EL (cell line): Measurements from ENCODE around the gene DLEC1.
A peak's percentile ranks its signal among the peaks of the same experiment; 100 is the strongest.
"Not testable (repeated sequence)": the region's sequence is repeated elsewhere in the genome, so short reads cannot be mapped to it uniquely, and the experiment has no call there.

ENCODE experiments used
- DNase-seq: peaks from one replicate; pipeline ENCODE4 v3.0.0-alpha.2; 2016

DLEC1 gene

DNA sequence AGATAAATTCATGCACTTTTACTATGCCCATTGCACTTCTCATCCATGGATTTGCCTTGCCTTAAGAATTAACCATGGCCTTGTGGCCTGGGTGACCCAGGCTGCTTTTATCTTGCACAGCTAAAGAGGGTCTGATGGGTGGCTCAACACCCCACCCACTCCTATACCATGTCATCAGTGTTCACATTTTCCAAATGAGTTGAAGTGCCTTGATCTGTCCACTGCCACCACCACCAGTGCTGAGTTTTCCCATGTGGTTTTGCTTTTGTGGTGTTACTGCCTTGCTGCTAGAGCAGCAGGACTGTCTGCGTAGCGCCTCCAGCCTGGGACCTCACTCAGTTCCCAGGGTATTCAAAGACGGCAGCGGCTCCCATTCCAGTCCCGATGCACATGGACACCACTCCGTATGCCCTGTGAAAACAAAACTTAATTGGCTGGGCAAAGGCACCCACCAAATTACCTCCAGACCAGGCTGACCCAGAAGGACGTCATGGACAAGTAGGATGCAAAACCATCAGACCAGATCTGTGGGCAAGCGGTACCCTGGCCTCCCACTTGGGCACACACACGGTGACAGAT is 83.8 kb downstream of the DLEC1 start:
- no peak for DNase-seq

- no peak for DNase-seq
These were observed 85.5 kb downstream of the DLEC1 start for GRCh38 chr3:38124324-38125122.

GRCh38 chr3:38125305-38126120 is 86.5 kb downstream of the DLEC1 start:
- DNase-seq: no peak

GRCh38 chr3:38126121-38126892 is 87.3 kb downstream of the DLEC1 start:
- DNase-seq: no peak

DNA sequence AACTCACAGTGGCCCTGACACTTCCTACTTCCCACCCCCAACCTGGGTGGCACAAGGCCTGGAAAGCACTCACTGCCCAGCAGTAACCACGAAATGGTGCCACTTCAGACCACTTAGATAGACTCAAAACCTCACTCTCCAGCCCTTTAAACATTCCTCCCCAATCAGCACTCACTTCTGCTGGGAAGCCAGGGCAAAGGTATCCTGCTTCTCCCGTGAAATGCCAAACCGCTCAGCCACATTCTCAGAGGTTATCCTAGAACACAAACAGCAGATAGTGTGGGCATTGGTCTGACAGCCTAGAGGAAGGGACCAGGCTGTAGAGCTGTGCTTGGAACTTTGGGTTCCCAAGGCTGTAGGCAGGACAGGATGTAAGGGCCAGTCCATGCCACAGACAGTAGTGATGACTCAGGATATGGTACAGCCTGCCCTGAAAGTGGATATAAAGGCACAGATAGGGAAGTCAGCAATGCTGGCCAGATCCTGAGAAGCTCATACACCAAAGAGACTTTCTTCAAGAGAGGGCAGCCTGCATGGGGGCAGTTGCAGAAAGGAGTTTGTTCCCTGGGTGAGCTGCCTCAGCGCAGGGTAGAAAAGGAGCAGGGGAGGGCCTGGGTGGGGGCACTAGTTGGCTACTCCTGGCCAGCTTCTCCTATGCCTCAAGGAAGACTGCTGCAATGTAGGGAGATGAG is 88.7 kb downstream of the DLEC1 start:
- DNase-seq: no peak

DNA sequence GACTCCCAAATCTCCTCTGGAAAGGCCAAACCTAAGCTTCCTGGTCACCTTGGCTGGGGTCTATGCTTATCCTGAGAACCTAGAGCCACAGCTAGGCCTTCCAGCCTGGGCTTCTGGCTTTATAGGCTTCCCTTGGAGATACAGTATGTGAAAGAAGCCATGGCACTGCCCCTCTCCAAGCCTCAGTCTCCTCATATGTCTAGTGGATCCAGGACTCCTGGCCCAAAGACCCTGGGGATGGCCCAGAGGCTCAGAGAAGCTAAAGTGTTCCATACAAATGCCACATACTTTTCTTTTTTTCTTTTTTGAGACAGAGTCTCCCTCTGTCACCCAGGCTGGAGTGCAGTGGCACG is 89.3 kb downstream of the DLEC1 start:
- no peak for DNase-seq

DNA sequence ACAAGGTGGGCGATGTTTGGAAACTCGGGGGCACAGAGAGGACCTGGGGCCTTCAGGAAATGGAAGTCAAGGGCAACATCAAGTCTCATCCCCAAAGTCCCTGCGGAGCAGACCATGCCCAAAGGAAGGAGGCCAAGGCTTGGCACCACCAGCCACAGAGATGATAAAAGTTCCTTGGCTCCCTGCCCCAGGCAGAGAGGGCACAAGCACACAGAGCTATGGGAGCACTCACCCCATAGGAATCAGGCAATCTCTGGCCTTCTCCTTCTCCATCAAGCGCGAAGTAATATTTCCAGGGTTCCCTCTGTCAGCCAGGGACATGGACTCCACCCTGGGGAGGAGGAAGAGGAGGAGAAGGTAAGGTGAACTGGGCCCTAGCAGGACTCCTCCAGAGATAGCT is 90.0 kb downstream of the DLEC1 start:
- no peak for DNase-seq

GRCh38 chr3:38130631-38131065 is 91.6 kb downstream of the DLEC1 start:
- DNase-seq: no peak

GRCh38 chr3:38131621-38132369 is 92.8 kb downstream of the DLEC1 start:
- peak; percentile 39 for DNase-seq

- no peak for DNase-seq
These were observed 94.2 kb downstream of the DLEC1 start for GRCh38 chr3:38133209-38133556.

DNA sequence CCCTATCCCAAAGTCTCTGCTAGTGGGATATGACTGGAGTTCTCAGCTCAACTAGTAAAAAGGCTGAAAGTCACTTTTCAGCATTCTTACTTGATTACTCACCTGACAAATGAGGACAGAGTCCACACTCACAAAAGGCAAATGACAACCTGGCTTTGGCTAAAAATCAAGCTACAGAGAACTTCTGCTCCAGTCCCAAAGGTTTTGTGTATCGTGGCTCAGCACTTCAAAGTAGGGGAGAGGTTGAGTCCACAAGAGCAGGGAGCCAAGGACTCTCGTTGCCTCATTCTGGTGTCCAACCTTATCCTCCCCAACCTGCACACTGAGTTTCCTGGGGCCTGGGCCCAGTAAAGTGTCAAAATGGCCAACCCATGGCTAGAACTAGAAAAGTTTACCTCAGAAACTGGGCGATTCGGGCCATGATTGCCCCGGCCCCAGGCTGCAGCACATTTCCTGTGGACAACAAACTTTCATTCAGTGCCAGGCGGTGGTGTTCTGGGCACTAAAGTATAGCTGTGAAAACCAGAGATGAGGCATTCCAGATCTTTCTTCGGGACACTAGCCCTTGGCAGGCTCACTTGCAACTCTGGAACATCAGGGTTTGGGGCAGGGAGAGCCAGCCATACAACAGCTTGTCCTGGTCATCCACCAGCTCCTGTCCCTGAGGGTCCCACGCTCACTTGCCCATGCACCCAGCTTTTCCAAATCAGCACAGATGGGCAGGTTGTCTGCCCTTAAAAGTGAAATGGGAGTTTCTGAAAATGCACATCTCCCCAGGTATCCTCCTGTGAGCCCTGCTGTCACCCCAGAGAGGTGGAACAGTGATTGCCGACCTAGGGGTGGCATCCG is 94.8 kb downstream of the DLEC1 start:
- peak; percentile 31 for DNase-seq

GRCh38 chr3:38134517-38135143 is 95.6 kb downstream of the DLEC1 start:
- not testable (repeated sequence) for DNase-seq

DNA sequence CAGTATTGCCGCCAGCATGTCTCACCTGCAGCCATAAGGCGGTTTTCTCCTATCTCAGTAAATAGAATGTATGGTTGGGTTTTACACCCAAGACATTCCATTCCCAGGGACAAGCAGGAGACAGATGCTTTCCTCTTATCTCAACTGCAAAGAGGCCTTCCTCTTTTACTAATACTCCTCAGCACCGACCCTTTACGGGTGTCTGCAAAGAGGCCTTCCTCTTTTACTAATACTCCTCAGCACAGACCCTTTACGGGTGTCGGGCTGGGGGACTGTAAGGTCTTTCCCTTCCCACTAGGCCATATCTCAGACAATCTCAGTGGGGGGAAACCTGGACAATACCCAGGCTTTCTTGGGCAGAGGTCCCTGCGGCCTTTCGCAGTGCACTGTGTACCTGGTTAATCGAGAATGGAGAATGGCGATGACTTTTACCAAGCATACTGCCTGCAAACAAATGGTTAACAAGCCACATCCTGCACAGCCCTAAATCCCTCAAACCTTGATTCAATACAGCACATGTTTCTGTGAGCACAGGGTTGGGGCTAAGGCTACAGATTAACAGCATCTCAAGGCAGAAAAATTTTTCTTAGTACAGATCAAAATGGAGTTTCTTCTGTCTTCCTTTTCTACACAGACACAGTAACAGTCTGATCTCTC is 96.7 kb downstream of the DLEC1 start:
- DNase-seq: not testable (repeated sequence)

DNA sequence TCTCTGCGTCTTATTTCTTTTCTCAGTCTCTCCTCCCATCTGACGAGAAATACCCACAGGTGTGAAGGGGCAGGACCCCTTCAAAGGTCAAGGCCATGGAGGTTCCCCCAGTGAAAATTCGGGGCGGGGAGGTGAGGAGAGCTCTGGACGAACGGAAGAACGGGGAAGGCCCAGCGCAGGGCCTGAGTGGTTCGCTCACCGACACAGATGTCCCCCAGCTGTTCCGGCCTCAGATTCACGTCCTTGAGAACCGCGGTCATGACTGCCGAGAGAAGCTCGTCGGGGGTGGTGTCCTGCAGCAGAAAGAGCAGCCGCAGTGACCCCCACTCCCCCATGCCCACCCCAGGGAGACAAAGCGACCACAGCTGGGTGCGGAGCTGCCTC is 97.4 kb downstream of the DLEC1 start:
- peak; percentile 48 for DNase-seq

- peak; percentile 99 for DNase-seq
These were observed 98.0 kb downstream of the DLEC1 start, which contains the start of gene ACAA1 for GRCh38 chr3:38136777-38137614. TSS of gene ACAA1 (minus strand) at chr3:38137127. CDS start at chr3:38137035, 92 bp downstream.

DNA sequence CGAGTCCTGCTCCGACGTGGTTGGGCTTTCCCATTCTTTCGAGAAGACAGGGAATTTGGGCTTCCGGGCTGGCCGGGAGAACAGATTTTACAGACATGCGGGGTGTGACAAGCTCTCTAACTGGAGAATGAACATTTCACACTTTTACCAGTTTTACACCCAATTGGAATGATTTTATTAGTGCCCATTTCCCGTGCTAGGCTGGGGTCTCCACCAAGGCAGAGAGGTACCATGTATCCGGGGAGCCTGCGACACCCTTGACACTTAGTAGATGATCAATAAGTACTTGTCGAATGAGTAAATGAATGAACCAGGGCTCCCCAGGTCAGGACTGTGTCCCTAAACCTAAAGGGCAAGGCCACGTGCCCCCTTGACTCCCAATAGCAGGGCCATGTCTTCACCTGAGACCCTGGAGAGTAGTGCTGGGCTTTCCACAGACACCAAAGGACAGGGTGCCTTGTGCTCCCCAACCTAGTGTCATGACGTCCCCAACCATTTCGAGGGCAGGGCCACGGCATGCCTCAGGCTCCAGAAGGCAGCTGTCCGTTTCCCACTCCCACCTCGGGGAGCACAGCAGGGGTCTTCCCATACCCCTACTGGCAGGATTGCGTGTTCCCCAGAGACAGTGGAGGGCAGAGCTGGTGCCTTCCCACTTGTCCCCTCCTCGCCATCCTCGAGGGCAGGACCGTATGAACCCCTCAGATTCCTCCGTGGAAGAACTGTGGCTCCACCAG is 98.8 kb downstream of the DLEC1 start:
- DNase-seq: no peak

- peak; percentile 72 for DNase-seq
These were observed 99.6 kb downstream of the DLEC1 start, which contains the start of gene MYD88 for GRCh38 chr3:38138349-38139190. TSS of gene MYD88 (plus strand) at chr3:38138661. CDS start at chr3:38138701, 40 bp downstream.
